GM21737 (cell line): ENCODE measurements around the gene THBS4.
"Not testable (repeated sequence)": the region's sequence is repeated elsewhere in the genome, so short reads cannot be mapped to it uniquely, and the experiment has no call there.

ENCODE experiments used
- ATAC-seq: cut with Tn5 transposase; IDR thresholded peaks from one replicate; pipeline ENCODE4 v1.9.1; 2021; ENCODE audit warnings: mild to moderate bottlenecking, moderate library complexity; ENCODE audit not compliant: unreplicated experiment

THBS4 gene

DNA sequence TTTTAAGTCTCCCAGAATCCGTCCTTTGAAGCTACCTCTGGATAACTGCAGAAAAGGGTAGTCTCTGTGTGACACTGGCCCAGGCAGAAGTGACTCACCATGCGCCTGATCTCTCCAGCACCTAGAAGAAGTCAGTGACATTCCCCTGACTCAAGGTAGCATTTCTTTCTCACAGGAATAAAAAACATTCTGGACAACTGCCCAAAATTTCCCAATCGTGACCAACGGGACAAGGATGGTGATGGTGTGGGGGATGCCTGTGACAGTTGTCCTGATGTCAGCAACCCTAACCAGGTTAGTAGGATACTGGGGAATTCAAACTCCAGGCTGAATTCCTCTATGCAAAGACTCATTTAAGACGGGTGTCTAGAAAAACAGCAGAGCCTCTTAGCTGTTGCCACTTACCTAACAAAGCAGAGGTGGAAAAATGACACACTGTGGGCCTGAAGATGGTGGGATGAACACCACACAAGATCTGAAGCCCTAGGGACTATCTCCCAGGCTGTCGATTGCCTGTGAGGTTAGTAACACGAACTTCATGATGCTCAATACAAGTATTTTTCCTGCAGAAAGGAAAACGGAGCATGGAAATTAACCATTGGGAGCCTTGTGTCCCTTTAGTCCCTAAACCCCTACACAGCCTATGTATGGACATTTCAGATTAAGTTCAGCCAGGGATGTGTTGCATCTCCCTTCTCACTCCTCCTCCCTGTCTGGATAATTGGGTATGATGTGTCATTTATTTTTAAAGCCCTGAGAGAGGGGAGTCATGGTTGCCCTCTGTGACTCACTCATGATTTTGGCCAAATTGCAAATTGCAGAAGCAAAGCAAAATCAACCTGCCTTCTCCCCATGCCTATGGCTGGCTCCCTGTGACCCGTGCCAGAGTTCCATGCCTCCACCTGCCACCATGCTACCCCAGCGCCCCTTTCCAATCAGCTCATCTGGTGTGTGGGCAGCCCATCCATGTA lies 37.2 kb downstream of the THBS4 start:
- ATAC-seq = no peak

GRCh38 chr5:80076131-80077050 lies 41.2 kb downstream of the THBS4 start:
- ATAC-seq = no peak

DNA sequence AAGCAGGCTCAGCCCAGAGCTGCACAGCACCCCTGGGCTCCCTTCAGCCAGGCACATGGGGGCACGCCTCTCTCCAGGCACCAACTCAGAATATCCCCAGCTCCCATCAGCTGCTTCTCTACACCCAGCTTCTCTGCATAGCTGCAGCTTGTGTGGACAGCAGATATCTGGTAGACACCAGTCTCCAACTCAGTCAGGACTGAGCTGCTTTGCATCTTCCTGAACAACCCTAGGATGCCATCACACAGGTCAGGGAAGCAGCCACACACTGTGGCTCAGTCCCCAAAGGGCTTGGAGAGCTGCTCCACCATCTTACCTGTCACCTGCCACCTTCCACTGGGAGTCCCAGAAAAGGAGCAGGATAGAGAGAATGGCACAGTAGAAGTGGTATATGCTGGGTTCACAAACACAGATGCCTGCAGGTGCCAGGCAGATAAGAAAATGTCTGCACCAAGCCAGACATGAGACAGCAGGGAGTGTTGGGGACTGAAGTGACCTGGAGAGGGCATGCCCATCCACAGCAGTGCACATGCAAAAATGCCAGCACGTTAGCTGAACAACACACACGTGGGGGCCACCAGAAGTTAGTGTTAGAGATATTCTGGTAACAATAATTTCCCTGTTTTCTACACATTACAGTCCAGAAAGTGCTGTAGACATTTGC lies 42.0 kb downstream of the THBS4 start:
- ATAC-seq = no peak

- ATAC-seq = no peak
These were observed 43.8 kb downstream of the THBS4 start for GRCh38 chr5:80078921-80079320.

- no peak for ATAC-seq
These were observed 47.1 kb downstream of the THBS4 start for GRCh38 chr5:80082281-80082680.

DNA sequence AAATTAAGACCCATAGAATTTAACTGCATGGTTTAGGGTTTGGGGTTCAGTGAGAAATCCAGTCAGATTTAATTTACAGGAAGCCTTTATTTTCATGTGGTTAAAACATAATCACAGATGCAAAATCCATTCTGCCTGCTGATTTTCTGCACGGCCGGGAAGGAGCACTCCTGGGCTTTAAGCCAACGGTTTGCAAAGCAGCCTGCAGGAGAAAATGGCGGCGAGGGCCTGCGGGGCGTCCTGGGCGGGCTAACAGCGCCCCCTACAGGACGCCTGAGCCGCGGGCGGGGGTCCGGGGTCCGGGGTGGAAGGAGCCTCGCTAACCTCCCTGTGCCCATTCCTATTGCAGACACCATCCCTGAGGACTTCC lies 47.6 kb downstream of the THBS4 start:
- no peak for ATAC-seq

DNA sequence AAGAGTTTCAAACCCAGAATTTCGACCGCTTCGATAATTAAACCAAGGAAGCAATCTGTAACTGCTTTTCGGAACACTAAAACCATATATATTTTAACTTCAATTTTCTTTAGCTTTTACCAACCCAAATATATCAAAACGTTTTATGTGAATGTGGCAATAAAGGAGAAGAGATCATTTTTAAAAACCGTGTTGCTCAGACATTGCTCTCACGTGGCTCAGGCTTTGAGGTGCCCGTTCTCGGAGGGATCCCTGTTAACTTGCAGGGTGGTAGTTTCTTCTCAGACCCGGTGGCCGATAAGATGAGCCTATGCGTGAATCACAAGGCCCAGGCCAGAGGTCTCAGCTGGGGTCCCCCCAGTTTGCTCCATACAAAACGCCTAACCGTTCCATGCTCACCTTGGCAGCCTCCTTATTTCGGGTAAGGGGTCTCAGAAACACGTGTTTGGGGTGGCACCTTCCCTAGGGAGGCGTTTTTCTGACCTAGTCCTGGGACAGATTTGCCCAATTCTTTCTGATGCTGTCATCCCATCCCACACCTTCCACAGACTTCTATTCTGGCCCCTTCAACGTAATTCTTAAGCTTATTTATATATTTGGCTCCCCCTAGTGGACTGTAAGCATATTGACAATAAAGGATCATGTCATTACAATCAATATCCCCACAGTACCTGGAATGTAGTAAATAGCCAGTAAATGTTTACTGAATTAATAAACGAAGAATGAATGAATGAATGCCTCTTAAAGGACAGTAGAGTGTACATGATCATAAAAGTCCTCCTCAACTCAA lies 48.1 kb downstream of the THBS4 start:
- ATAC-seq = no peak

- no peak for ATAC-seq
These were observed 55.7 kb downstream of the THBS4 start for GRCh38 chr5:80090884-80091166.

- not testable (repeated sequence) for ATAC-seq
These were observed 56.6 kb downstream of the THBS4 start for GRCh38 chr5:80091792-80092192.

DNA sequence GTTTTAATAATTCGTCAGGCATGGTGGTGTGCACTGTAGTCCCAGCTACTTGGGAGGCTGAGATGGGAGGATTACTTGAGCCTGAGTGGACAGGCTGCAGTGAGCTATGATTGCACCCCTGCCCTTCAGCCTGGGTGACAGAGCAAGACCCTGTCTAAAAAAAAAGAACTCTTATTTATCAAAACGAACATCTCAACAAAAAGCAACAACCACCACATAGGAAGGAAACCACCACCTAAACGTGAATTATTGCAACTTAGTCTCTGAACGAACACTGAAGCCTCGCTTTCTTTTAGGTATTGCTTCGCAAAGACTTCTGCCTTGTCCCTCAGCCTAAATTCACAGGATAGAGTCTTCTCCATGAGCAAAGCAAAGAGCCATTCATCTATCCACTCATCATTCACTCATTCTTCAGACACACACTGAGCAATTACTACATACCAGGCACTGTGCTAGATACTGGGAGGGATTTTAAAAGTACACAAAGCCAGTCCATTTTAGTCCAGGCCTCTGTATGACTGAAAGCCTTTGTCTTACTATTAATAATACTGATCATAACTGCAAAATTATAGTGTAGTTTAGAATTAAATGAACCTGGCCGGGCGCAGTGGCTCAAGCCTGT lies 57.4 kb downstream of the THBS4 start:
- no peak for ATAC-seq

DNA sequence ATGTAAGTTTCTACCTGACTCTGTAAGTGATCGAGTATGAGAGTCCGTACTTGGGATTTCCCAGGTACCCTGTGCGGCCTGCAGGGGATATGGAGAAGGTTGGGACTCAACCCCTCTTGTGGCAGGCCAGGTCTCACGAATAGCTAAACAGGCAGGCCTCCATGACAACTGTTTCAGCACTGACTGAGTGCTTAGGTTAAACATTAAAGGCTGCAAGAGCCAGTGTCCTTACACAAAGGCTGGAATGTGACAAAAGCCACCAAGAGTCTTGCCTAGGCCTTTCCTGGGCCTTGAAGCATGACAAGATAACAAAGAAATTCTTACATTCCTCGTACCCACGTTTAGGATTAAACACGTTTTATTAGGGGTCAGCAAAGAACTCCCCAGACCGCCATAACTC lies 58.6 kb downstream of the THBS4 start:
- no peak for ATAC-seq

DNA sequence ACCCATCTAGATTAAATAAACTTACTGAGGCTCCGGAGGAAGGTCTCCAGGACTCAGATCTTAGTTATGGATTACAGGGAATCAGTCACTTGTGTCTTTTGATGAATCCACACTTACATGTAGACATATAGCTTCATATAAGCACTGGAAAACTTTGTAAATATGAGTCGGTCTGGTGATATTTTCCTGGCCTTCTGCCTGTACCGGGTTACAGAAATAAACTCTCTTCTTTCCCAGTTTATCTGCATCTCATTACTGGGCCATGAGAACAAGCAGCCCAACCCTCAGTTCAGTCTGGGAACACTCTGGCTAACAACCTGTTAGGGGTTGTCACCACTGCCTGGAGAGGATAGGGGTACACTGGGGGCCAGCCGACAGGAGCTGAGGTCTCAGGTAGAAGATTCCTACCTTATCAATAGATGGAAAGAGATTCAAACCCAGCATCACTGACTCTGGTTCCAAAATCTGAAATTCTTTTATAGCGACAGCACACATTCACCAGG lies 59.1 kb downstream of the THBS4 start:
- ATAC-seq = no peak

DNA sequence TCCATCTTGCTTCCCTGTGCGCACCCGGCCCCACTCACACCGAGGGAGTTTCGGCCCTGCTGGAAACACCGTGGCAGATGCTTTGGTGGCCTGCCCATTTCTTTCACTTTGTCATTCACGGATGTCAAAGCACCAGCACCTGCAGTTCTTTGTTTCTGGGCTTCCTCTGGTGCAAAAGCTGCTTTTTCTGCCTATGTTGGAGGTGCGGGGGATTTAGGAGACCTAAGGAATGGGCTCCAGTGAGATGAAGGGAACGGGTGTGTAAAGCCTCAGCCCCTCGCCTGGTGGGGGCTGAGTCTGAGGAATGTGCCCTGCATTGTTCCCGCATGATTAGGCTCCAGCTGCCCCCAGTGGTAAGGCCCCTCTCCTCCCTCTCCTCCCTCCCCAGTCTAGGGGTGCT lies 62.3 kb downstream of the THBS4 start:
- no peak for ATAC-seq

GRCh38 chr5:80101993-80102392 lies 66.8 kb downstream of the THBS4 start:
- ATAC-seq = no peak

- no peak for ATAC-seq
These were observed 68.2 kb downstream of the THBS4 start for GRCh38 chr5:80103371-80103770.

GRCh38 chr5:80105698-80106439 lies 70.7 kb downstream of the THBS4 start:
- no peak for ATAC-seq

- no peak for ATAC-seq
These were observed 71.8 kb downstream of the THBS4 start for GRCh38 chr5:80106916-80107315.

DNA sequence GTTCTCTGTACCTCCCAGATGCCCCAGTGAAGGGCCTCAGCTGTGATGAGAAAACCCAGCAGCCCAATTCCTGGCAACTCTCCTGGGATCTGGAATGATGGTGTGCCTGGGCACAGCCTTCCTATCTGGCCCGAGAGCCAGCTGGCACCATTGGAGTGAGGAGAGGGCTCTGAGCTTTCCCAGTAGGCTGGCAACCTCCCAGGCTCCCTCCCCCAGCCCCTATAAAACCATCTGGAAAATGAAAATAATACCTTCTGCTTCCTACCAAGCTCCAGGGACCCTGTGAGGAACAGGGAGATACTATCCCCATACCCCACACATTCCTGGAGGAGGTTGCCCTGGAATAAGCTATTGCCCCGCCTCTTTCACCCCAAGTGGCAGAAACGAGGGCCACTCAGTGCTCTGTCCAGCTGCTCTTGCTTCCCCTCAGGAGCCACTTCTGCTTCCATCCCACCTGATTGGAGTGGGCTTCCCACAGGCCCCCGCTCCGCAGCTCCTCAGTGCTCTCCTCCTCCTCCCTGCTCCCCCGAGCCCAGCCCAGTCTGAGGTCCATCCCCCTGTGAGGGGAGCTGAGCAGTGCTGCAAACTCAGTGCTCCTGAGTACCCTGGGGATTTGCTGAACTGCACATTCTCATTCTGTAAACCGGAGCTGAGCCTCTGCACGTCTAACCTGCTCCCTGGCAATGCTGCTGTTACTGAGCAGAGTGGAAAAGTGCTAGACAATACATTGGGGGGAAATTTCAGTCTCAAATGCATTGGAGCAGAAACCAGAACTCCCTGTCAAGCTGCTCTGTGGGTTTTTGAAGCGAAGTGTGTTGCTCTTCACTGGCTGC lies 74.7 kb downstream of the THBS4 start:
- peak; percentile 77 for ATAC-seq
